ENCODE data around the gene MATK. TPM values are rescaled to one million over a fixed set of nuclear protein-coding genes. Genes with fewer than 3 reads are reported as not detected.
"Not testable (repeated sequence)": the region's sequence is repeated elsewhere in the genome, so short reads cannot be mapped to it uniquely, and the experiment has no call there.

MATK gene
- total and polyA plus RNA-seq, 7 donors = 0.16 to 0.68 (median 0.32) TPM

GRCh38 chr19:3760871-3761361 is 25.3 kb downstream of the MATK start:
- WGBS, 3 donors = 30 to 40% (median 39%) methylated on average over 7 of the region's 7 CpGs
- DNase-seq = peak in 1 of 2 donors; percentile 53
- no peaks in the 10 kb centered on the region for H3K9me3 ChIP-seq
- no peaks in the 10 kb centered on the region for H3K27me3 ChIP-seq (ENCODE audit: insufficient read depth in 3 of 3, low read length in 2 of 3)
- ATAC-seq = no peak
- H3K27ac ChIP-seq = peak overlapping the region; percentile 97
- H3K4me1 ChIP-seq = peaks cover 9% of the 10 kb centered on the region
- no peak for TF ChIP-seq CTCF (IDR thresholded peaks at IDR 0.05)
- intact Hi-C loops (cut with DNase I) = loop anchor here (5.0 kb wide), 1 partner anchor 226 kb away; the partner anchor contains the start of gene EEF2 (in 2 of the 2)
- H3K4me3 ChIP-seq = peak overlapping the region; percentile 92
- H3K36me3 ChIP-seq (ENCODE audit: insufficient read depth in 1 of 2, low read depth in 1 of 2) = peaks cover 0 to 44% of the 10 kb centered on the region in 2 donors

GRCh38 chr19:3759482-3760254 is 26.5 kb downstream of the MATK start:
- WGBS, 3 donors = 86 to 88% (median 87%) methylated on average over 18 to 19 of the region's 19 CpGs
- no peak for TF ChIP-seq CTCF (IDR thresholded peaks at IDR 0.05)
- Histone ChIP-seq H3K27ac (no peak overlapping the region), H3K4me1 (peaks cover 9% of the 10 kb centered on the region), H3K27me3 (ENCODE audit: insufficient read depth in 3 of 3, low read length in 2 of 3) (no peaks in the 10 kb centered on the region), H3K4me3 (peak overlapping the region; percentile 7), H3K9me3 (no peaks in the 10 kb centered on the region), H3K36me3 (ENCODE audit: insufficient read depth in 1 of 2, low read depth in 1 of 2) (peaks cover 0 to 37% of the 10 kb centered on the region in 2 donors)
- intact Hi-C loops (cut with DNase I) = loop anchor here (5.0 kb wide), 1 partner anchor 228 kb away; the partner anchor contains the start of gene EEF2 (in 2 of the 2)
- ATAC-seq = no peak
- DNase-seq = no peak

DNA sequence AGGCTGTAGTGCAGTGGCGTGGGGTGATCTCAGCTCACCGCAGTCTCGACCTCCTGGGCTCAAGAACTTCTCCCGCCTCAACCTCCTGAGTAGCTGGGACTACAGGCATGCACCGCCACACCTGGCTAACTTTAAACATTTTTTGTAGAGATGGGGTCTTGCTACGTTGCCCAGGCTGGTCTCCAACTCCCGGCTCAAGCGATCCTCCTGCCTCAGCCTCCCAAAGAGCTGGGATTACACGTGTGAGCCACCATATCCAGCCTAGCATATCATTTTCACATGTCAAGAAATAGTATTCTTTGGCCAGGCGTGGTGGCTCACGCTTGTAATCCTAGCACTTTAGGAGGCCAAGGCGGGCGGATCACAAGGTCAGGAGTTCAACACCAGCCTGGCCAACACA is 27.9 kb downstream of the MATK start:
- H3K4me3 ChIP-seq; ATAC-seq; H3K27me3 ChIP-seq (ENCODE audit: insufficient read depth in 3 of 3, low read length in 2 of 3); H3K4me1 ChIP-seq; H3K27ac ChIP-seq; DNase-seq; intact Hi-C loops (cut with DNase I); H3K9me3 ChIP-seq: not testable (repeated sequence)
- H3K36me3 ChIP-seq (ENCODE audit: insufficient read depth in 1 of 2, low read depth in 1 of 2) = peaks cover 2 to 51% of the 10 kb centered on the region in 2 donors
- WGBS, 3 donors = 94 to 98% (median 95%) methylated on average over 13 of the region's 13 CpGs

- H3K27ac ChIP-seq; H3K4me3 ChIP-seq; DNase-seq; H3K9me3 ChIP-seq; H3K4me1 ChIP-seq; ATAC-seq; H3K27me3 ChIP-seq (ENCODE audit: insufficient read depth in 3 of 3, low read length in 2 of 3); intact Hi-C loops (cut with DNase I): not testable (repeated sequence)
- peaks cover 2 to 57% of the 10 kb centered on the region in 2 donors for H3K36me3 ChIP-seq (ENCODE audit: insufficient read depth in 1 of 2, low read depth in 1 of 2)
- 94 to 97% (median 97%) methylated on average over 7 of the region's 7 CpGs for WGBS, 3 donors
Observed at GRCh38 chr19:3757705-3758104, 28.5 kb downstream of the MATK start.

- DNase-seq (no peak), ATAC-seq (peak in 1 of 4 donors; percentile 8)
- 94 to 97% (median 96%) methylated on average over 46 to 51 of the region's 51 CpGs for WGBS, 3 donors
- Histone ChIP-seq H3K27ac (no peak overlapping the region), H3K36me3 (ENCODE audit: insufficient read depth in 1 of 2, low read depth in 1 of 2) (peaks cover 5 to 83% of the 10 kb centered on the region in 2 donors), H3K27me3 (ENCODE audit: insufficient read depth in 3 of 3, low read length in 2 of 3) (no peaks in the 10 kb centered on the region), H3K4me1 (no peaks in the 10 kb centered on the region), H3K4me3 (no peak overlapping the region), H3K9me3 (no peaks in the 10 kb centered on the region)
- no peak for TF ChIP-seq CTCF (IDR thresholded peaks at IDR 0.05)
- intact Hi-C loops (cut with DNase I) = no loop called here
Observed at GRCh38 chr19:3753631-3754410, 32.4 kb downstream of the MATK start.
